ENCODE data around the gene MDGA2.

The MDGA2 gene

GRCh38 chr14:47590767-47591495 is 84.5 kb downstream of the MDGA2 start:
- no peak for TF ChIP-seq CTCF (IDR thresholded peaks at IDR 0.05; ENCODE audit: insufficient read depth, low read length, poor library complexity, severe bottlenecking)
- H3K27me3 ChIP-seq (replicated peaks; ENCODE audit: control insufficient read depth, insufficient read depth, low read length): no peaks in the 10 kb centered on the region
- no peak overlapping the region for H3K4me3 ChIP-seq (replicated peaks; ENCODE audit: low read depth, low read length)
- DNase-seq (ENCODE audit: extremely low read depth, insufficient read length): no peak
- H3K36me3 ChIP-seq (ENCODE audit: control insufficient read depth, insufficient read depth, low read length): no peaks in the 10 kb centered on the region

DNA sequence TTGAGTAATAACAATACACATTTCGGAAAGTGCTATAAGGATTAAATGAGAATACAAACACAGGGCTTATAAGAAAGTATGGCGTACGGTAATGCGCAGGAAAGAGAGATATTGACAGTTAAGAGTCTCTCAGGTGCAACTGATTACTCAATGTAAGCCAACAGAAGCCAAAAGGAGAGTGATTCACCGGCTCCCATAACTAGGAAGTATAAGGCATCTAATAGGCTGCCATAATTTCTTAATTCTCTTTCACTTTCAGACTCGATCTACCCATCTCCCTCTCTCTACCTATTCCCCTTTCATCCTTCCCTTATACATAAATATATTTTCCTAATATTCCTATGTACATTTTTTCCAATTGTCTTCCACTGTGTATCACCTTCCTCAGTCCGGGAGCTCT is 90.0 kb downstream of the MDGA2 start:
- no peak overlapping the region for H3K4me3 ChIP-seq (replicated peaks; ENCODE audit: low read depth, low read length)
- H3K27me3 ChIP-seq (replicated peaks; ENCODE audit: control insufficient read depth, insufficient read depth, low read length): no peaks in the 10 kb centered on the region
- no peaks in the 10 kb centered on the region for H3K36me3 ChIP-seq (ENCODE audit: control insufficient read depth, insufficient read depth, low read length)
- DNase-seq (ENCODE audit: extremely low read depth, insufficient read length): no peak
- TF ChIP-seq CTCF (IDR thresholded peaks at IDR 0.05; ENCODE audit: insufficient read depth, low read length, poor library complexity, severe bottlenecking): no peak

GRCh38 chr14:47567273-47567672 is 108.1 kb downstream of the MDGA2 start:
- no peaks in the 10 kb centered on the region for H3K27me3 ChIP-seq (replicated peaks; ENCODE audit: control insufficient read depth, insufficient read depth, low read length)
- no peak for DNase-seq (ENCODE audit: extremely low read depth, insufficient read length)
- H3K4me3 ChIP-seq (replicated peaks; ENCODE audit: low read depth, low read length): no peak overlapping the region
- TF ChIP-seq CTCF (IDR thresholded peaks at IDR 0.05; ENCODE audit: insufficient read depth, low read length, poor library complexity, severe bottlenecking): no peak
- no peaks in the 10 kb centered on the region for H3K36me3 ChIP-seq (ENCODE audit: control insufficient read depth, insufficient read depth, low read length)

DNA sequence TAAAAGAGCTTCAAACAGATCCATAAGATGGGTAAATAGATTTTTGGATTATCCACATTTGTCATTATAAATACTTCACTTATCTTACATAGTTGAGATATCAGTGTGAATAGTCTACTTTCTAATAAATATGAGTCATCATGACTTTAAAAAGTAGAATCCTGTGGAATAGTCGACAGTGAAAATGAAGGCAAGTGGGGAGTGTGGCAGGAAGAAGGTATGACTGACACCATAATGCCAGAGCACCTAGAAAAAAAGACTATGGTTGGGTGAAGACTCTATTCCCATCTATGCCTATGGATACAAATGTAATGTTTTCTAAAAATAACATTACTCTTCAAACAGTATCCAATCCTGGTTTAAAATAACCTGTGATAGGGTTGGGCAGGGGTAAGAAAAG is 117.5 kb downstream of the MDGA2 start:
- no peak for DNase-seq (ENCODE audit: extremely low read depth, insufficient read length)
- TF ChIP-seq CTCF (IDR thresholded peaks at IDR 0.05; ENCODE audit: insufficient read depth, low read length, poor library complexity, severe bottlenecking): no peak
- Histone ChIP-seq H3K27me3 (replicated peaks; ENCODE audit: control insufficient read depth, insufficient read depth, low read length) (no peaks in the 10 kb centered on the region), H3K4me3 (replicated peaks; ENCODE audit: low read depth, low read length) (no peak overlapping the region), H3K36me3 (ENCODE audit: control insufficient read depth, insufficient read depth, low read length) (no peaks in the 10 kb centered on the region)

DNA sequence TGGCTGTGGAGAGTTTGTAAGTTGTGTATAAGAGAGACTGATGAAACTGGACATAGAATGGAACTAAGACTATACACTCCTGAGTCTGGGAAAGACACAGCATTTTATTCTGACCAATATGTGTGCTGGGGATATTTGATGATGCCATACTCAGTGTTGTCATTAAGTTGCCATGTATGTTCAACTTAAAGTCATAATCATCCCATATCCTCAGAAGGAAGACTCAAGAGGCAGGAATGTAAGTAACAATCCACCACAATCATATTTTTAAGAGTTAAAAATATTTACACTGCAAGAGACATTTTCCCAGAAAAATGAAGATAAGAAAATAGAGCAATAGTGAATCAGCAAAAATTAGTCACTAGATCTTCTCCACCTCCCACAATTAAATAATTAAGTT is 120.1 kb downstream of the MDGA2 start:
- TF ChIP-seq CTCF (IDR thresholded peaks at IDR 0.05; ENCODE audit: insufficient read depth, low read length, poor library complexity, severe bottlenecking): no peak
- no peak for DNase-seq (ENCODE audit: extremely low read depth, insufficient read length)
- Histone ChIP-seq H3K4me3 (replicated peaks; ENCODE audit: low read depth, low read length) (no peak overlapping the region), H3K27me3 (replicated peaks; ENCODE audit: control insufficient read depth, insufficient read depth, low read length) (no peaks in the 10 kb centered on the region), H3K36me3 (ENCODE audit: control insufficient read depth, insufficient read depth, low read length) (no peaks in the 10 kb centered on the region)

GRCh38 chr14:47549886-47550285 is 125.5 kb downstream of the MDGA2 start:
- no peak overlapping the region for H3K4me3 ChIP-seq (replicated peaks; ENCODE audit: low read depth, low read length)
- H3K36me3 ChIP-seq (ENCODE audit: control insufficient read depth, insufficient read depth, low read length): no peaks in the 10 kb centered on the region
- no peak for TF ChIP-seq CTCF (IDR thresholded peaks at IDR 0.05; ENCODE audit: insufficient read depth, low read length, poor library complexity, severe bottlenecking)
- no peak for DNase-seq (ENCODE audit: extremely low read depth, insufficient read length)
- H3K27me3 ChIP-seq (replicated peaks; ENCODE audit: control insufficient read depth, insufficient read depth, low read length): no peaks in the 10 kb centered on the region

All from GM06990 (cell line).